ENCODE results near the gene MEPCE. TPM values are rescaled to one million over a fixed set of nuclear protein-coding genes. Genes with fewer than 3 reads are reported as not detected.

MEPCE gene
- total and polyA plus RNA-seq, 9 of the 15 experiments (the other 6 are each of a cell fraction or from before 2014, with no cell fraction given) = 10.9 to 76.3 (median 44.1) TPM

GRCh38 chr7:100478958-100479660 is 49.5 kb downstream of the MEPCE start, which contains the start of gene TSC22D4 (continued):
- TF ChIP-seq, protein P1, sequence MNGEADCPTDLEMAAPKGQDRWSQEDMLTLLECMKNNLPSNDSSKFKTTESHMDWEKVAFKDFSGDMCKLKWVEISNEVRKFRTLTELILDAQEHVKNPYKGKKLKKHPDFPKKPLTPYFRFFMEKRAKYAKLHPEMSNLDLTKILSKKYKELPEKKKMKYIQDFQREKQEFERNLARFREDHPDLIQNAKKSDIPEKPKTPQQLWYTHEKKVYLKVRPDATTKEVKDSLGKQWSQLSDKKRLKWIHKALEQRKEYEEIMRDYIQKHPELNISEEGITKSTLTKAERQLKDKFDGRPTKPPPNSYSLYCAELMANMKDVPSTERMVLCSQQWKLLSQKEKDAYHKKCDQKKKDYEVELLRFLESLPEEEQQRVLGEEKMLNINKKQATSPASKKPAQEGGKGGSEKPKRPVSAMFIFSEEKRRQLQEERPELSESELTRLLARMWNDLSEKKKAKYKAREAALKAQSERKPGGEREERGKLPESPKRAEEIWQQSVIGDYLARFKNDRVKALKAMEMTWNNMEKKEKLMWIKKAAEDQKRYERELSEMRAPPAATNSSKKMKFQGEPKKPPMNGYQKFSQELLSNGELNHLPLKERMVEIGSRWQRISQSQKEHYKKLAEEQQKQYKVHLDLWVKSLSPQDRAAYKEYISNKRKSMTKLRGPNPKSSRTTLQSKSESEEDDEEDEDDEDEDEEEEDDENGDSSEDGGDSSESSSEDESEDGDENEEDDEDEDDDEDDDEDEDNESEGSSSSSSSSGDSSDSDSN (IDR thresholded peaks at IDR 0.05; ENCODE audit: borderline replicate concordance in 1 of 2, low read depth in 2 of 2, low read length in 2 of 2) = 0 out of 4 replicates have a peak, but pooled peaks of 1 of the 2 experiments have one; percentile 77
- TF ChIP-seq, protein P2, sequence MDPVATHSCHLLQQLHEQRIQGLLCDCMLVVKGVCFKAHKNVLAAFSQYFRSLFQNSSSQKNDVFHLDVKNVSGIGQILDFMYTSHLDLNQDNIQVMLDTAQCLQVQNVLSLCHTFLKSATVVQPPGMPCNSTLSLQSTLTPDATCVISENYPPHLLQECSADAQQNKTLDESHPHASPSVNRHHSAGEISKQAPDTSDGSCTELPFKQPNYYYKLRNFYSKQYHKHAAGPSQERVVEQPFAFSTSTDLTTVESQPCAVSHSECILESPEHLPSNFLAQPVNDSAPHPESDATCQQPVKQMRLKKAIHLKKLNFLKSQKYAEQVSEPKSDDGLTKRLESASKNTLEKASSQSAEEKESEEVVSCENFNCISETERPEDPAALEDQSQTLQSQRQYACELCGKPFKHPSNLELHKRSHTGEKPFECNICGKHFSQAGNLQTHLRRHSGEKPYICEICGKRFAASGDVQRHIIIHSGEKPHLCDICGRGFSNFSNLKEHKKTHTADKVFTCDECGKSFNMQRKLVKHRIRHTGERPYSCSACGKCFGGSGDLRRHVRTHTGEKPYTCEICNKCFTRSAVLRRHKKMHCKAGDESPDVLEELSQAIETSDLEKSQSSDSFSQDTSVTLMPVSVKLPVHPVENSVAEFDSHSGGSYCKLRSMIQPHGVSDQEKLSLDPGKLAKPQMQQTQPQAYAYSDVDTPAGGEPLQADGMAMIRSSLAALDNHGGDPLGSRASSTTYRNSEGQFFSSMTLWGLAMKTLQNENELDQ (CRISPR knock-in tag; IDR thresholded peaks at IDR 0.05; ENCODE audit: borderline replicate concordance) = no peak
- TF ChIP-seq L3MBTL2 (IDR thresholded peaks at IDR 0.05) (0 out of 2 replicates have a peak, but pooled peaks have one; percentile 12), PTTG1 (tag; IDR thresholded peaks at IDR 0.05; ENCODE audit: low read depth) (no peak), POLR3A (IDR thresholded peaks at IDR 0.05; ENCODE audit: borderline replicate concordance, extremely low read depth, insufficient read depth, insufficient read length) (no peak), RBM25 (IDR thresholded peaks at IDR 0.05; ENCODE audit: low read depth, low read length, severe bottlenecking) (no peak), SMAD1 (IDR thresholded peaks at IDR 0.05; ENCODE audit: low read depth, low read length, partially characterized antibody) (peak; percentile 98), SMAD2 (IDR thresholded peaks at IDR 0.05; ENCODE audit: low read depth, low read length) (no peak), STAT5B (CRISPR knock-in tag; IDR thresholded peaks at IDR 0.05) (no peak), ARID2 (IDR thresholded peaks at IDR 0.05) (no peak), STAG1 (CRISPR knock-in tag; IDR thresholded peaks at IDR 0.05; ENCODE audit: borderline replicate concordance) (no peak), FOXO4 (CRISPR knock-in tag; IDR thresholded peaks at IDR 0.05) (no peak), ELF1 (tag; IDR thresholded peaks at IDR 0.05) (peak; percentile 93), ZNF124 (CRISPR knock-in tag; IDR thresholded peaks at IDR 0.05) (no peak), PURB (CRISPR knock-in tag; IDR thresholded peaks at IDR 0.05; ENCODE audit: low read depth) (no peak), MCM5 (IDR thresholded peaks at IDR 0.05; ENCODE audit: low read depth) (no peak), ZNF165 (CRISPR knock-in tag; IDR thresholded peaks at IDR 0.05; ENCODE audit: borderline replicate concordance) (no peak), ZNF384 (IDR thresholded peaks at IDR 0.05; ENCODE audit: low read depth, low read length) (peak; percentile 14; the same call in 1 of the 2 replicates), ZNF445 (CRISPR knock-in tag; IDR thresholded peaks at IDR 0.05; ENCODE audit: low read depth) (no peak), DIDO1 (tag; IDR thresholded peaks at IDR 0.05; ENCODE audit: low read depth) (peak; percentile 45; the same call in 1 of the 2 replicates), ZNF354B (CRISPR knock-in tag; IDR thresholded peaks at IDR 0.05) (no peak), ZBTB7A (IDR thresholded peaks at IDR 0.05; ENCODE audit: borderline replicate concordance, control insufficient read depth, low read depth, low read length) (peak; percentile 87)
